HG02938 (cell line): ENCODE results near the gene RXRB.
"Not testable (repeated sequence)": the region's sequence is repeated elsewhere in the genome, so short reads cannot be mapped to it uniquely, and the experiment has no call there.

Experiments used
- ATAC-seq: cut with Tn5 transposase; IDR thresholded peaks from one replicate; pipeline ENCODE4 v1.9.1; 2021; ENCODE audit warnings: mild to moderate bottlenecking, moderate library complexity; ENCODE audit not compliant: unreplicated experiment

Gene RXRB

GRCh38 chr6:33164665-33165373 is 35.6 kb downstream of the RXRB start:
- no peak for ATAC-seq

GRCh38 chr6:33164176-33164575 is 36.3 kb downstream of the RXRB start:
- no peak for ATAC-seq

- no peak for ATAC-seq
These were observed 36.9 kb downstream of the RXRB start for GRCh38 chr6:33163540-33163939.

- no peak for ATAC-seq
These were observed 38.8 kb downstream of the RXRB start for GRCh38 chr6:33161354-33162331.

GRCh38 chr6:33160728-33161344 is 39.6 kb downstream of the RXRB start:
- ATAC-seq = no peak

- no peak for ATAC-seq
These were observed 40.4 kb downstream of the RXRB start for GRCh38 chr6:33160096-33160495.

GRCh38 chr6:33156964-33157363 is 43.5 kb downstream of the RXRB start:
- no peak for ATAC-seq

- no peak for ATAC-seq
These were observed 43.9 kb downstream of the RXRB start for GRCh38 chr6:33156561-33156960.

- no peak for ATAC-seq
These were observed 46.1 kb downstream of the RXRB start for GRCh38 chr6:33154349-33154748.

- ATAC-seq = no peak
These were observed 49.4 kb downstream of the RXRB start for GRCh38 chr6:33151050-33151449.

GRCh38 chr6:33150560-33150959 is 49.9 kb downstream of the RXRB start:
- not testable (repeated sequence) for ATAC-seq

- ATAC-seq = no peak
These were observed 52.4 kb downstream of the RXRB start for GRCh38 chr6:33147807-33148666.

- ATAC-seq = no peak
These were observed 56.1 kb downstream of the RXRB start for GRCh38 chr6:33144373-33144772.
